NCI-H510A (cell line): Measurements from ENCODE around the gene C9orf85.
"Not testable (repeated sequence)": the region's sequence is repeated elsewhere in the genome, so short reads cannot be mapped to it uniquely, and the experiment has no call there.

ENCODE experiments used
- DNase-seq: peaks from one replicate; lab custom pipeline; 2025; lab: John Stamatoyannopoulos, UW

The C9orf85 gene

DNA sequence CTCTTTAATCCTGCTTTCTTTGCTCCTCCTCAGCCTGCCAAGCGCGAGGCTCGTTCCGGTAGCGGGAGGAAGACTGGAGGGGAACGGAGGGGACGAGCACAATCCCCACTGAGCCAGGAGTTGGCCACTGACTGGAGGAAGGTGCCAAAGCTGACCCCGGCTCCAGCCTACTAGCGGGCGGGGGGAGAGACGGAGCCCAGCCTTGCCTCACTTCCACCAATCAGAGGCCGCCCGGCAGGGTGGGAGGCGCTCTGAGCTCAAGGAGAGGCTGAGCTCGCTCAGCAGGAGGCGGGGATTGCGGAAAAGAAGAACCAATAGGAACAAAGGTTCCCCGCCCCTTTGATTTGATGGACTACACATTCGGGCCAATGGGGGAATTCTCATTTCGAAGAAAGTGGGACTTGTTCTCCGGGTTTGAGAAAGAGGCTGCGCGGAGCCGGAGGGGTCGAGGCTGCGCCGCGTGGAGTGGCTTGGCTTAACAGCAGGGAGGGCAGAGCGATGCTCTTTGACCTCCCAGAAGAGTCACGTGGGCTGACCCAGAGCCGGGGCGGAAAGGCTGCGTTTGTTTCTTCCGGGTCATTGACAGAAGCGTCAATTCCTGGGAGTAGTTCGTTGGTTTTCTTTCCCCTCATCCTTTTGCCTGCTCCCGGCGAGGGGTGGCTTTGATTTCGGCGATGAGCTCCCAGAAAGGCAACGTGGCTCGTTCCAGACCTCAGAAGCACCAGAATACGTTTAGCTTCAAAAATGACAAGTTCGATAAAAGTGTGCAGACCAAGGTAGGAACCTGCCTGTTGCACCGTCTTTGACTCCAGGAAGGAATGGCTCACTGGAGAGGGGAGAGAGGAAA lies at the start of gene C9orf85, which contains the start of gene ABHD17B:
Gene C9orf85, plus strand, starts transcription at position 579 of the 847 bp plus-strand sequence. Its CDS starts 96 bp downstream, at position 675.
Gene ABHD17B, minus strand, starts transcription at position 133 of the 847 bp plus-strand sequence. CDS start 36,113 bp downstream, outside the sequence.
- peak; percentile 99 for DNase-seq

GRCh38 chr9:71863631-71864030 lies 47.8 kb upstream of the C9orf85 start:
- DNase-seq: no peak

DNA sequence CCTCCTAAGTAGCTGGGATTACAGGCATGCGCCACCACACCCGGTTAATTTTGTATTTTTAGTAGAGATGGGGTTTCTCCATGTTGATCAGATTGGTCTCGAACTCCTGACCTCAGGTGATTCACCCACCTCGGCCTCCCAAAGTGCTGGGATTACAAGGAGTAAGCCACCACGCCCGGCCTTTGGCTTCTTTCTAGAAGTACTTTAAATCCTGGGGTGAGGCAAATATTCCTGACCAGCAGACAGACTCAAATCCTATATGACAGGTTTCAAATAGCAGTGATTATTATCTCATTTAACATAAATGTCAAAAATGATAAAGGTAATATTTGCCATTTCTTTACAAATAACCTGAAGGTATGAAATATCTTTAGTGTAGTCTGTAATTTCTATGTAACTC lies 36.1 kb upstream of the C9orf85 start:
- no peak for DNase-seq

DNA sequence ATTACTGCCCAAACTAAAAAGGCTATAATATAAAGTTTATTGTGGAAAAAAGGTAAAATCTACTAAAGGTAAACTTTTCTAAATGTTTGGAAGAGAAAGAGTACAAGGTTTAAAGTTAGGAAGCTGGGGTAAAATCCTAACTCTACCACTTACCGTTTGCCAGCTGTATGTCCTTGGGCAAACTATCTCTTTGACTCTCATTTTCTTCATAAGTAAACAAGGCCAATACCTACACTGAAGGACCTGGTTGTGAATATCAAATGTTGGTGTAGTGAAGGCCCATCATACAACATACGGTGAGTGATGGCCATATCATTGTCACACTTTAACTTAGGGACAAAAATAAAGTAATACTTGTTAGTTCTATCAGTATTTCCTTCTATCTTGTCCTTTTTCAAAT lies 35.3 kb upstream of the C9orf85 start:
- no peak for DNase-seq

GRCh38 chr9:71876829-71877228 lies 34.6 kb upstream of the C9orf85 start:
- no peak for DNase-seq

- DNase-seq: no peak
Observed at GRCh38 chr9:71878327-71879274, 32.8 kb upstream of the C9orf85 start.

DNA sequence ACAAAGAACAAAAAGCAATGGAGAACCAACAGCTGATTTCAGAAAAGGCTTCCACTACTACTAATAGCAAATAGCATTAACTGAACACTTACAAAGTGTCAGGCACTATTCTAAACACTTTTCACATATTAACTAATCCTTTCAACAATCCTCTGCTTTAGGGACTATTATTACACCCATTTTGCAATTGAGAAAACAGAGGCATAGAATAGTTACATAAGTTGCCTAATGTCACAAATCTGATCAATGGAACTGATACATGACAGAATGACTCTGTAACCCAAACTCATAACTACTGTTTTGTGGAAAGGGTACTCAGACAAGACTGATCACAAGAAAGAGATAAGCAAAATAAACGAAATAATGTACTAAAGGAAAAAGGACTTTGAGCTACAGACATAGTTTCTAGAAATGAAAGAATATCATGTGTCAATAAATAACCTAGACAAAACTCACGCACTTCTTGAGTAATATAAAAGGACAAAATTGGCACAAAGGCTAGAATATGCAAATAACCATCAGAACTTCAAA lies 31.7 kb upstream of the C9orf85 start:
- no peak for DNase-seq

GRCh38 chr9:71884005-71884404 lies 27.4 kb upstream of the C9orf85 start:
- no peak for DNase-seq

- DNase-seq: no peak
Observed at GRCh38 chr9:71885467-71885866, 26.0 kb upstream of the C9orf85 start.

DNA sequence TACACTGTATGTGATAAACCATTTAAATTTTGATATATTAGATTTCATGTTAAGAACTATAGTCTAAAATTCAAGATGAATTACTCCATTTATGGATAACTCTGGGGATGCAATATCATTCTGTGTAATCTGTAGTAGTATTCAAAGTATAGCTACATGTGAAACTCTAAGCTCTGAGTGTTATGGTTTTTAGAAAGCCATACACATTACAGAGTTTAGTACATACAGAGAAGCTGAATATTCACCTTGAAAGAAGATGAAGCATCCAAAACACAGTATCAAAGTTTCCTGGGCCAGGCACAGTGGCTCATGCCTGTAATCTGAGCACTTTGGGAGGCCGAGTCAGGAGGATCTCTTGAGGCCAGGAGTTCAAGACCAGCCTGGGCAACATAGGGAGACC lies 25.4 kb upstream of the C9orf85 start:
- no peak for DNase-seq

DNA sequence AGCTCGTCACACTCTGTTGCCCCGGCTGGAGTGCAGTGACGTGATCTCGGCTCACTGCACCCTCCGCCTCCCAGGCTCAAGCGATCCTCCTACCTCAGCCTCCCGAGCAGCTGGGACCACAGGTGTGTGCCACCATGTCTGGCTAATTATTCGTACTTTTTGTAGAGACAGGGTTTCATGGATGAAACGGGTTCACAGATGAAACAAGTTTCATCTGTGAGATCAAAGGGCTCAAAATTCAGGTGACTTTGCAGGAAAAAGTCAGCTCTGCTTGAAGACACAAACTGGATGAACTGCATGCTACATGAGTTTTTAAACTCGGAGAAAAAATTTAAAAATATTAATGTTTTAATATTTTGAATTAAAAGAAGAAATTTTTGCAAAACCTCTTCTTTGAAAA lies 24.9 kb upstream of the C9orf85 start:
- DNase-seq: no peak

GRCh38 chr9:71887362-71887761 lies 24.1 kb upstream of the C9orf85 start:
- DNase-seq: no peak

- no peak for DNase-seq
Observed at GRCh38 chr9:71890042-71890679, 21.3 kb upstream of the C9orf85 start.

GRCh38 chr9:71891557-71892189 lies 19.8 kb upstream of the C9orf85 start:
- no peak for DNase-seq

DNA sequence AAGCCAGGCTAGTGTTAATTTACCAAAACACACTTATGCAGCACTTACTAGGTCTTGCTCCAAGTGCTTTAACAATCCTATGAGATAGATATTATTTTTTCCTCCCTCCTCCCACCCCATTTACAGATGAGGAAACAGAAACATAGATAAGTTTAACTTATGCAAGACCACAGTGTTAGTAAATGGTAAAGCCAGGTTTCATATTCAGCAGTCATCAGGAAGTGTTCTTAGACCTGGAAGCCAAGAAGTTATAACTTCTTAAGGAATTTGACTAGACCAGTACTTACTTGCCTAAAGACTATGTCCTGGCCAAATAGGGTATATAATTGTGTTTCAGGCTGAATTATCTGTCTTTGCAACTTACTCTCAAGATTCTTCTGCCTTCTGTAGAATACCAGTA lies 16.3 kb upstream of the C9orf85 start:
- no peak for DNase-seq

DNA sequence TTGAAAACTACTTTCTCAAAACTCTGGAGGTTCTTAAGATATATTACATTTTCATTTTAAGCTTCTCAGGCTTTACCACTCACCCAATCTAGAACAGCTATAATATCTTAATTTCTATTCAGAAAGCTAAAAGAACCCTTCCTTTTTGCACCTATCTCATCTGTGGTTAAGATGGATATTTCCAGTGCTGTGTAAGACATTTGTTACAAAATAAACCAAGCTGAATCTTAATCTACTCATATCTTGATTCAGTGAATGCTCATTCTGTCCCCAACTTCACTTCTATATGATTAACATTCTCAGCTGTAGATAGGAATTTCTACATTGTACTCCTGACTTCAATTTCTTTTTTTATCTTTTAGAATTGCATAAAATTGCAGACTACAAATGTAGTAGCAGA lies 15.5 kb upstream of the C9orf85 start:
- no peak for DNase-seq

- DNase-seq: no peak
Observed at GRCh38 chr9:71896761-71897160, 14.7 kb upstream of the C9orf85 start.

DNA sequence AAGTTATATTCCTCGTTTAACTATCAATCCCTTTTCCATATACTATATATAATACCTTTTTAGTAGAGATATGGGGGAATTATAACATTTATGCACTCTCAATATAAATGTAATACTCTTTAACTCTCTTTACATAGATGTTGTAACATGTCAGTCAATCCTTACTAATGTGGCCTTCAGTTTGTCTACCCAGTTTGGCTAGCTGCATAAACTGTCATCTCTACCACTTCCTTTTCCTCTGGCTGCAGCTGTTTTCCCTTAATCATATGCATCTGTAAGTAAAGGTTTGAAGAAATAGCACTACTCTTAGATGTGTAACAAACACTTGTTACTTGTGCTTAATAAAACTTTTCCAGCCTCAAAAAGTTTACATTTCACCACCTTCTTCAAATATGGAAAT lies 13.9 kb upstream of the C9orf85 start:
- no peak for DNase-seq

- not testable (repeated sequence) for DNase-seq
Observed at GRCh38 chr9:71898756-71899155, 12.7 kb upstream of the C9orf85 start.

DNA sequence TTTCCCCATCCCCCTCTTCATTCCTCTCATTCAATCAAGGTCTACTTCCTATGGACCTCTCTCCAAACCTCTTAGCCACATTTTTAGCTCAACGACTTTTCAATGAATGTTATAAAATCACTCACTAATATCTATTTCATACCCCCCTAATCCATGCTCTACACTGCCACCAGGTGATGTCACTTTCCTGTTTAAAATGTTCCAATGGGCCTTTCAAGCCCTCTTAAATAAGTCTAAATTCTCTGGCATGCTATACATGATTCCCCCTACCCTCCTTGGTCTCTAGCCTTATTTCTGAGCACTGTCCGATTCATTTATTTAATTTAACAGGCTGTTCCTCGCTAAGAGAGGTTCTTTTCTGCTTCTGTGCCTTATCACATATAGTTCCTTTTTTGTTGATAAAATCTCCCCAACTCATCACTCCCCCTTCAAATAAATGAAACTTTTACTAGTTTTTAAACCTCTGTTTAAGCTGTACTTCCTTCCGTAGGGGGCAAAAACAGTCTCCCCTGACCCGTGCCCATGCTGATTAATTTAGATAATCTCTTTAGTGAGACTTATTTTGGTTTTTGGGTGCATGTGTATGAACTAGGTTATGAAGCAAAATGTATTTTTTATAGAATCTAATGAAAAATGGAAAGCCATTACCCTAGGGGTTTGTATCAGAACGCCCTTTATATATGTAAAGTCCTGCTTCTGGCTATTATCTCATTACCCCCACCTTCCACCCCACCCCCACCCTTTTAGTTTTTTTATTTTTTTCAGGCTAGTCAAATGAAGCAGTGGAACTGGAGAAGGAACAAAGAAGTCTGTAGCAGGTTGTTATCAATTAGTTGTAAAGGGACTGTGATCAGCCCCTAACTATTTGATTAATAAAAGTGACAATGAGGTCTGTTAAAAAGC lies 9.5 kb upstream of the C9orf85 start:
- no peak for DNase-seq
